HCT116 (cell line): ENCODE measurements around the gene HIPK2. TPM values are rescaled to one million over a fixed set of nuclear protein-coding genes. Genes with fewer than 3 reads are reported as not detected.

Experiments used
- ATAC-seq: fragments of 200-7000 bp; cut with Tn5 transposase; 2 replicates; pipeline ENCODE4 v1.9.1; 2020; ENCODE audit warnings: mild to moderate bottlenecking, moderate library complexity
- BruUV-seq: library from RNA; stranded (reverse); fragments of 400-500 nt; replicated peaks from 2 replicates; lab custom pipeline; 2021; lab: Mats Ljungman, UMichigan
- CTCF ChIA-PET: fragments of 300-600 bp; sonication (Branson Sonifier 250); formaldehyde crosslinking; loops from one replicate; lab custom pipeline; 2021; ENCODE audit warnings: antibody characterized with exemption; lab: Charles Lee
- POLR2A ChIA-PET: fragments of 300-600, 350-600 bp; sonication (Branson Sonifier 250); formaldehyde crosslinking; loops from one replicate; lab custom pipeline; 2021; ENCODE audit warnings: antibody characterized with exemption; lab: Charles Lee
- RAD21 ChIA-PET, 2 experiments: fragments of 300-600 bp; sonication (Branson Sonifier 250); formaldehyde crosslinking; loops; one replicate each; lab custom pipeline; 2023; ENCODE audit warnings: low total read pairs in 2 of 2; ENCODE audit not compliant: uncharacterized antibody in 2 of 2, unreplicated experiment in 2 of 2, low non-redundant PET in 1 of 2; lab: Charles Lee
- DNase-seq: peaks from one replicate; pipeline ENCODE4 v3.0.0-alpha.2; 2010; ENCODE audit warnings: low read depth, low spot score
- H2AFZ ChIP-seq: fragments of 200-600 bp; shearing (Covaris generic), sonication (generic); 2 replicates; pipeline ENCODE4 v1.6.1; 2017; ENCODE audit warnings: low read depth, mixed run types, mixed read lengths, antibody characterized with exemption, low read length; ENCODE audit not compliant: poor library complexity, severe bottlenecking
- H3K27ac ChIP-seq: 2 replicates; pipeline ENCODE4 v1.5.1; 2012; ENCODE audit warnings: low read depth, low read length
- H3K27me3 ChIP-seq: fragments of 200-600 bp; sonication (generic); 2 replicates; pipeline ENCODE4 v1.6.1; 2016; ENCODE audit warnings: mixed run types, low read length, mixed read lengths; ENCODE audit not compliant: insufficient read depth
- H3K36me3 ChIP-seq, 2 experiments: fragments of 200-500 bp in 1 of 2; fragments of 200-600 bp in 1 of 2; sonication (Bioruptor generic) in 1 of 2; sonication (generic) in 1 of 2; 2 replicates each; pipeline versions ENCODE4 v1.5.1 to v1.6.1; 2014 to 2016; ENCODE audit warnings: low read length in 2 of 2, inconsistent platforms in 1 of 2, mixed read lengths in 1 of 2, mixed run types in 1 of 2; ENCODE audit not compliant: insufficient read depth in 2 of 2, control insufficient read depth in 1 of 2
- H3K4me1 ChIP-seq, 2 experiments: fragments of 200-600 bp in 1 of 2; sonication (generic) in 1 of 2; 2 replicates each; pipeline versions ENCODE4 v1.5.1 to v1.6.1; 2012 to 2017; ENCODE audit warnings: low read length in 2 of 2, inconsistent platforms in 1 of 2, mild to moderate bottlenecking in 1 of 2, mixed read lengths in 1 of 2, mixed run types in 1 of 2, moderate library complexity in 1 of 2; ENCODE audit not compliant: insufficient read depth in 2 of 2, control insufficient read depth in 1 of 2
- H3K4me2 ChIP-seq: fragments of 200-600 bp; sonication (generic); 2 replicates; pipeline ENCODE4 v1.6.1; 2017; ENCODE audit warnings: mixed run types, low read length, mixed read lengths
- H3K4me3 ChIP-seq, 2 experiments: fragments of 200-600 bp in 1 of 2; sonication (generic) in 1 of 2; replicated peaks in 1 of 2; 2 replicates each; pipeline ENCODE4 v1.5.1; 2011 to 2016; ENCODE audit warnings: low read length in 2 of 2, control low read depth in 1 of 2, low read depth in 1 of 2, mild to moderate bottlenecking in 1 of 2, mixed read lengths in 1 of 2, mixed run types in 1 of 2
- H3K79me2 ChIP-seq: fragments of 200-600 bp; sonication (generic); 2 replicates; pipeline ENCODE4 v1.6.1; 2017; ENCODE audit warnings: mild to moderate bottlenecking, mixed run types, low read length, moderate library complexity, mixed read lengths; ENCODE audit not compliant: insufficient read depth
- H3K9ac ChIP-seq: fragments of 200-600 bp; sonication (generic); 2 replicates; pipeline ENCODE4 v1.6.1; 2016; ENCODE audit warnings: low read length, mixed read lengths
- H3K9me2 ChIP-seq: fragments of 200-600 bp; sonication (generic), shearing (Covaris generic); 2 replicates; pipeline ENCODE4 v1.6.1; 2017; ENCODE audit warnings: mixed run types, mild to moderate bottlenecking, moderate library complexity; ENCODE audit not compliant: insufficient read depth
- H3K9me3 ChIP-seq, 2 experiments: fragments of 200-500 bp in 1 of 2; fragments of 200-600 bp in 1 of 2; sonication (Bioruptor generic) in 1 of 2; sonication (generic) in 1 of 2; 2 replicates each; pipeline ENCODE4 v1.6.1; 2014 to 2017; ENCODE audit warnings: low read length in 2 of 2, mixed read lengths in 2 of 2, inconsistent platforms in 1 of 2, low read depth in 1 of 2, mild to moderate bottlenecking in 1 of 2, mixed run types in 1 of 2, moderate library complexity in 1 of 2; ENCODE audit not compliant: control insufficient read depth in 1 of 2, insufficient read depth in 1 of 2
- H4K20me1 ChIP-seq: fragments of 200-600 bp; sonication (generic), shearing (Covaris generic); 2 replicates; pipeline ENCODE4 v1.6.1; 2017; ENCODE audit warnings: mixed run types, mild to moderate bottlenecking, moderate library complexity; ENCODE audit not compliant: insufficient read depth
- CBX3 ChIP-seq: IDR thresholded peaks from 2 replicates; pipeline ENCODE4 v1.6.1; 2012; ENCODE audit warnings: low read depth
- CEBPB ChIP-seq: IDR thresholded peaks from 2 replicates; pipeline ENCODE4 v1.6.1; 2012; ENCODE audit warnings: low read depth
- CTCF ChIP-seq, 3 experiments: fragments of 200-600 bp in 1 of 3; sonication (generic) in 1 of 3; IDR thresholded peaks in 2 of 3; conservative IDR thresholded peaks in 1 of 3; 2 replicates each; pipeline ENCODE4 v1.5.1; 2012 to 2017; ENCODE audit warnings: low read depth in 2 of 3, low read length in 2 of 3, antibody characterized with exemption in 1 of 3, borderline replicate concordance in 1 of 3, control low read depth in 1 of 3, mild to moderate bottlenecking in 1 of 3, mixed read lengths in 1 of 3, mixed run types in 1 of 3, moderate library complexity in 1 of 3; ENCODE audit not compliant: insufficient read depth in 1 of 3
- EGR1 ChIP-seq: IDR thresholded peaks from 2 replicates; pipeline ENCODE4 v1.6.1; 2012; ENCODE audit warnings: low read depth
- ELF1 ChIP-seq: IDR thresholded peaks from 2 replicates; pipeline ENCODE4 v1.6.1; 2012; ENCODE audit warnings: low read depth, borderline replicate concordance
- EZH2 ChIP-seq: fragments of 200-600 bp; sonication (generic); IDR thresholded peaks from 2 replicates; pipeline ENCODE4 v1.6.1; 2017; ENCODE audit warnings: antibody characterized with exemption, mixed run types
- EZH2phosphoT487 ChIP-seq: fragments of 200-600 bp; IDR thresholded peaks from 2 replicates; pipeline ENCODE4 v1.6.1; 2018; ENCODE audit warnings: antibody characterized with exemption, borderline replicate concordance
- FOSL1 ChIP-seq: IDR thresholded peaks from 2 replicates; pipeline ENCODE4 v1.6.1; 2012; ENCODE audit warnings: low read depth
- JUND ChIP-seq: IDR thresholded peaks from 2 replicates; pipeline ENCODE4 v1.6.1; 2012
- POLR2AphosphoS5 ChIP-seq: IDR thresholded peaks from 2 replicates; pipeline ENCODE4 v1.6.1; 2011; ENCODE audit warnings: mild to moderate bottlenecking, low read depth, low read length, moderate library complexity
- RAD21 ChIP-seq: IDR thresholded peaks from 2 replicates; pipeline ENCODE4 v1.6.1; 2012; ENCODE audit warnings: low read depth, mild to moderate bottlenecking
- SIN3A ChIP-seq: IDR thresholded peaks from 2 replicates; pipeline ENCODE4 v1.6.1; 2012; ENCODE audit warnings: low read depth
- SP1 ChIP-seq: IDR thresholded peaks from 2 replicates; pipeline ENCODE4 v1.6.1; 2012; ENCODE audit warnings: low read depth
- TCF7L2 ChIP-seq: IDR thresholded peaks from 2 replicates; pipeline ENCODE4 v1.7.0; 2011; ENCODE audit warnings: borderline replicate concordance, inconsistent platforms; ENCODE audit not compliant: insufficient read depth, insufficient read length; ENCODE audit errors: extremely low read depth
- ZFX ChIP-seq: fragments of 450-650 bp; IDR thresholded peaks from 2 replicates; pipeline ENCODE4 v1.6.1; 2017
- ZNF274 ChIP-seq: fragments of 200-500 bp; sonication (Bioruptor generic); IDR thresholded peaks from 2 replicates; pipeline ENCODE4 v1.6.1; 2014; ENCODE audit warnings: mild to moderate bottlenecking, low read depth, low read length, inconsistent platforms
- intact Hi-C: fragments of 100-400 bp; cut with micrococcal nuclease; formaldehyde crosslinking; loops from 2 replicates; pipeline ENCODE4 v1.10.0; 2022
- total RNA-seq: library from RNA; stranded (reverse); gene quantifications from one replicate; pipeline ENCODE4 v1.2.1, GENCODE V29; 2021; ENCODE audit not compliant: unreplicated experiment
- TF ChIP-seq, protein P1 (sequence below): IDR thresholded peaks from 2 replicates; pipeline ENCODE4 v1.6.1; 2012
- TF ChIP-seq, protein P2 (sequence below): IDR thresholded peaks from 2 replicates; pipeline ENCODE4 v1.6.1; 2012; ENCODE audit warnings: low read depth

HIPK2 gene
- total RNA-seq, 1 experiment from 2014 or later, result 49.5 TPM

- no peak for TF ChIP-seq EZH2phosphoT487
- TF ChIP-seq ZNF274, result no peak
- TF ChIP-seq SIN3A, result no peak
- TF ChIP-seq, all 23 proteins: peak for 0
- no peak for DNase-seq
- Histone ChIP-seq H3K79me2 (no peaks in the 10 kb centered on the region), H4K20me1 (no peaks in the 10 kb centered on the region), H3K27ac (no peak overlapping the region), H2AFZ (no peak overlapping the region), H3K4me1 (no peaks in the 10 kb centered on the region), H3K9me3 (no peaks in the 10 kb centered on the region), H3K9me2 (no peaks in the 10 kb centered on the region), H3K4me2 (no peak overlapping the region), H3K36me3 (no peaks in the 10 kb centered on the region), H3K9ac (no peak overlapping the region), H3K4me3 (no peak overlapping the region), H3K27me3 (no peaks in the 10 kb centered on the region)
- no peak for ATAC-seq
- RAD21 ChIA-PET, result no interaction called here
- no TSS peak for BruUV-seq
- intact Hi-C loops, result no loop called here
- CTCF ChIA-PET, result no interaction called here
- POLR2A ChIA-PET, result no interaction called here
Measured at GRCh38 chr7:139813151-139813550, 35.4 kb upstream of the HIPK2 start.

DNA sequence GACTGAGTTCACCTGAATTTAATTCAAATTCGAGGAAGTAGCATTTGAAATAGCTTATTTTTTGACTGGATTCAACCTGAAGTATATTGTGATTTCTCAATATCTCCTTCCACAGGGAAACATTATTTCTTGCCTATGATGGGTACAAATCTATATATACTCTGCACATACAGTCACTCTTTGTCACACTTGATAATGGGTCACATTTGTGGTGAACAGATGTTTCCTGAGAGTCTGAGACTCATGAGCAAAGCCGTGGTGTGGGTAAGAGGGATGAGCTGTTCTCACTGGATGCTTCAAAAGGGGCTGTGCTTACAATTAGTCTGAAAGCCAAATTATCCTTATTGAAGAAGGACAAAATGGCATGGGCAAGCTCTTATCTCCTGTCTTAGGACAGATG is 33.3 kb upstream of the HIPK2 start:
- intact Hi-C loops, result no loop called here
- no TSS peak for BruUV-seq
- Histone ChIP-seq H3K36me3 (no peaks in the 10 kb centered on the region), H3K9ac (no peak overlapping the region), H3K4me3 (no peak overlapping the region), H3K27ac (no peak overlapping the region), H4K20me1 (no peaks in the 10 kb centered on the region), H3K4me2 (no peak overlapping the region), H3K79me2 (no peaks in the 10 kb centered on the region), H2AFZ (no peak overlapping the region), H3K4me1 (no peaks in the 10 kb centered on the region), H3K27me3 (no peaks in the 10 kb centered on the region), H3K9me3 (no peaks in the 10 kb centered on the region), H3K9me2 (no peaks in the 10 kb centered on the region)
- ChIA-PET CTCF (no interaction called here), RAD21 (no interaction called here), POLR2A (no interaction called here)
- no peak for ATAC-seq
- no peak for DNase-seq
- TF ChIP-seq POLR2AphosphoS5 (no peak), CTCF (IDR thresholded peaks at IDR 0.05 in 2 of 3, conservative IDR thresholded peaks at IDR 0.05 in 1 of 3; ENCODE audit: borderline replicate concordance in 1 of 3, insufficient read depth in 1 of 3, low read depth in 2 of 3, low read length in 2 of 3) (no peak), SP1 (no peak), CBX3 (no peak), TCF7L2 (no peak), EGR1 (no peak), FOSL1 (no peak), RAD21 (no peak), EZH2 (no peak), JUND (no peak), CEBPB (no peak), SIN3A (no peak), ZFX (no peak), ZNF274 (no peak), ELF1 (no peak)
- TF ChIP-seq, protein P1, sequence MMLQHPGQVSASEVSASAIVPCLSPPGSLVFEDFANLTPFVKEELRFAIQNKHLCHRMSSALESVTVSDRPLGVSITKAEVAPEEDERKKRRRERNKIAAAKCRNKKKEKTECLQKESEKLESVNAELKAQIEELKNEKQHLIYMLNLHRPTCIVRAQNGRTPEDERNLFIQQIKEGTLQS, result no peak
- TF ChIP-seq, protein P2, sequence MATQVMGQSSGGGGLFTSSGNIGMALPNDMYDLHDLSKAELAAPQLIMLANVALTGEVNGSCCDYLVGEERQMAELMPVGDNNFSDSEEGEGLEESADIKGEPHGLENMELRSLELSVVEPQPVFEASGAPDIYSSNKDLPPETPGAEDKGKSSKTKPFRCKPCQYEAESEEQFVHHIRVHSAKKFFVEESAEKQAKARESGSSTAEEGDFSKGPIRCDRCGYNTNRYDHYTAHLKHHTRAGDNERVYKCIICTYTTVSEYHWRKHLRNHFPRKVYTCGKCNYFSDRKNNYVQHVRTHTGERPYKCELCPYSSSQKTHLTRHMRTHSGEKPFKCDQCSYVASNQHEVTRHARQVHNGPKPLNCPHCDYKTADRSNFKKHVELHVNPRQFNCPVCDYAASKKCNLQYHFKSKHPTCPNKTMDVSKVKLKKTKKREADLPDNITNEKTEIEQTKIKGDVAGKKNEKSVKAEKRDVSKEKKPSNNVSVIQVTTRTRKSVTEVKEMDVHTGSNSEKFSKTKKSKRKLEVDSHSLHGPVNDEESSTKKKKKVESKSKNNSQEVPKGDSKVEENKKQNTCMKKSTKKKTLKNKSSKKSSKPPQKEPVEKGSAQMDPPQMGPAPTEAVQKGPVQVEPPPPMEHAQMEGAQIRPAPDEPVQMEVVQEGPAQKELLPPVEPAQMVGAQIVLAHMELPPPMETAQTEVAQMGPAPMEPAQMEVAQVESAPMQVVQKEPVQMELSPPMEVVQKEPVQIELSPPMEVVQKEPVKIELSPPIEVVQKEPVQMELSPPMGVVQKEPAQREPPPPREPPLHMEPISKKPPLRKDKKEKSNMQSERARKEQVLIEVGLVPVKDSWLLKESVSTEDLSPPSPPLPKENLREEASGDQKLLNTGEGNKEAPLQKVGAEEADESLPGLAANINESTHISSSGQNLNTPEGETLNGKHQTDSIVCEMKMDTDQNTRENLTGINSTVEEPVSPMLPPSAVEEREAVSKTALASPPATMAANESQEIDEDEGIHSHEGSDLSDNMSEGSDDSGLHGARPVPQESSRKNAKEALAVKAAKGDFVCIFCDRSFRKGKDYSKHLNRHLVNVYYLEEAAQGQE, result no peak
